CD4-positive, alpha-beta T cell treated with Interleukin-1 beta for 1 hour (primary cell): Measurements from ENCODE around the gene NOL4L.

Source experiments
- DNase-seq, 2 donors: peaks; one replicate each; pipeline ENCODE4 v3.0.0-alpha.2; 2020 to 2022

Gene NOL4L

DNA sequence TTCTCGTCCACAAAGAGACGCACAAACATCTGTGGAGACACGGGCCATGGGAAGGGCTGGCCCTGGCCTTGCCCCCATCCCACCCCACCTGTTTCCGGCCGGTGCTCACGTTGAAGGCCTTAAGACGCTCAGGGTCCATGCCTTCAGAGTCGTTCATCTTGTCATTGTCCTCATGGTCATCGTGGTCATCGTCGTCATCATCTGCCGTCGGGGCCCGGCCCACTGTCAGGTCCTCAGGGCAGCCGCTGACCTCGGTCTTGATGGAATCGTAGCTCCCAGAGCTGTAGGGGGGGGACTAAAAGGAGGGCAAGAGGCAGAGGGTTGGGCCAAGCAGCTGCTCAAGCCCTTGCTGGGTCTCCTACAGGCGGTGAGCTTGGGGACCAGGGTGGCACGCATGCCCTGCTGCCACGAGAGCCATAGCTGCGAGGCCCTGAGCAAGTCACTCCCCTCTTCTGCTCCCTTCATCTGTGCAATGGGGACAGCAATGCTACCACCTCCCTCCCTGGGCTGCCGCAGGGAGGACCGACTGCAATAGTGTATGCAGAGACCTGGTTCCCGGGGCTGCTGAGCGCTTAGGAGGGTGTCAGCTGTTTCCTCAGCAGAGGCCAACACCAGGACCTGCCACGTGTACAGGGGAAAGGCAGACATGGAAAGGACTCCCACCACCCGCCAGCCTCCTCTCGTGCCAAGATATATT, 131.5 kb downstream of the NOL4L start:
- DNase-seq, result no peak

DNA sequence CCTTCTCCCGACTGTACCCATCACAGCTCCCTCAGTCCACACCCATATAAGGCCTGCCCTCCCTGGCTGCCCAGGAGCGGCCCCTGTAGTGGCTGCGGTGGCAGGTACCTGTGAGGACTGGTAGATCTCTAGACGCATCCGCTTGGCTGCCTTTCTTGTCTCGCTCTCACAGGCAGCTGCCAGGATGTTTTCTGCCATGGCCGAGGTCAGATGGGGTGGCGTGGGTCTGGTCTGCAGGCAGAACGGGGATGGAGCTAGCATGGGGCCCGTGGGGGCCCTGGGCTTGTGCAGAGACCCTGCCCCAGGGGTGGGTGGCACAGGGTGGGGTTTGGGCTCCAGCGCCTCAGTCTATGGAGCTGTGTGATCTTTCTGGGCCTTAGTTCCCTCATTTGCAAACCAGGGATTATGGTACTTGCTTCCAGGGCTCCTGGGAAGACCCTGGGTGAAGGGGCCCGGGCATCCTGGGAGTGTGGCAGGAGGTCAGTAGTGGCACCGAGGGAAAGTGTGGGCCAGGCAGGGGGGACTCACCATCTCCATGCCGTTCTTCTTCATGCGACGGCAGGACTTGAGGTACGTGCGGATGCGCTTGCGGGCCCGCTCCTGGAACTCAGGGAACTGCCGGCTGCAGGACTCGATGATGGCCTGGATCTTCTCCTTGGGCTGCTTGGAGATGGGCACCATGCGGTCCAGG, 132.2 kb downstream of the NOL4L start:
- DNase-seq, result no peak

- DNase-seq, result no peak
Measured at GRCh38 chr20:32451682-32452461, 133.3 kb downstream of the NOL4L start.

DNA sequence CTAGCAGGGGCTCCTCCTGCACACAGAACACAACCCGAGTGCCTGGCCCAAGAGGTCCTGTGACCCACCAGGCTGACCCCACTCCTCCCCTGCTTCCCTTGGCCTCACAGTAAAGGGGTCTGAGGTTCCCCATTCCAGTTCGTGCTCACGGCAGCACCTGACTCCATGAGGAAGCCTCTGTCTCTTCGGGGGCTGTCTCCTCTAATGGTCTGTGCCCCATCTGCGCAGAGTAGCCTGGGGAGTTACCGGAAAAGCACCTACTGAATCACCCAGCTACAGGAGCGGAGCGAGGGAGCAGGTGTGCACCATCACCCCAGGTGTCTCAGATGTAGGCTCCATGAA, 133.8 kb downstream of the NOL4L start:
- DNase-seq, result no peak

GRCh38 chr20:32450484-32451061, 134.6 kb downstream of the NOL4L start:
- DNase-seq, result no peak

GRCh38 chr20:32449890-32450401, 135.2 kb downstream of the NOL4L start:
- no peak for DNase-seq

DNA sequence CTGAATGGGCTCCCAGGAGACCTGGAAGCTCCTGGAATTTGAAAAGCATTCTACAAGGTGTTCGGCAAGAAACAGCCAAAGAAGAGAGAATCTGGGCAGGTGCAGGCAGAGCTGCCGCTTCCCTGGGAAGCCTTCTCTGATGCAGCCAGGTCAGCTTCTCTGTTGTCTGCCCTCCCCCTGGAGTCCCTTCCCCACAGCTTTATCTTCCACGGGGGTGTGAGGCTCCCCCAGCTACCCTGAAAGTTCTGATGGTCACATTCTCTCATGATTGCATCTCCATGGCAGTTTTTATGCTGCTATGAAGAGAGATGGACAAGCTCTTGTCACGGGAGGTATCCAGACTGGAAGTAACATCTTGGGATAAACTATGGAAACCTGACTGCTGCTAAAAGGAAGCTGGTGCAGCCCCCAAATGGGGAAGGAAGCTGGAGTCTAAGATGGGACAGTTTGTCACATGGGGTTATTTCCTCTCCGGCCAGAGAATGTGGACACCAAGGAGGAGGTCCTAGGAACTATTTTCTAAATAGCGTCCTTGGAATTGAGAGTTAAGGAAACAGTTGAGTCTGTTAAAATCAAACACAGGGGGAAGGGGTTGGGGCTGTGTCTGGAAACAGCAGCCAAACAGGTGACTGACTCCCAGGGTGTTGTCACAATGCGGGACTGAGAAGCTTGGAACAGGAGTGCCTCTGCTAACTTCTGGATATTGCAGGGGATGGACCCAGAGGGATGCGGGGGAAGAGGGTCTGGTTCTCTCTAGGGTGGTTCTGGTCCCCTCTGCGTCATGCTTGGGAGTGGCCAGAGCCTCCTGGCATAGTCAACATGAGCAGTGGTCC, 135.9 kb downstream of the NOL4L start:
- DNase-seq, result no peak

DNA sequence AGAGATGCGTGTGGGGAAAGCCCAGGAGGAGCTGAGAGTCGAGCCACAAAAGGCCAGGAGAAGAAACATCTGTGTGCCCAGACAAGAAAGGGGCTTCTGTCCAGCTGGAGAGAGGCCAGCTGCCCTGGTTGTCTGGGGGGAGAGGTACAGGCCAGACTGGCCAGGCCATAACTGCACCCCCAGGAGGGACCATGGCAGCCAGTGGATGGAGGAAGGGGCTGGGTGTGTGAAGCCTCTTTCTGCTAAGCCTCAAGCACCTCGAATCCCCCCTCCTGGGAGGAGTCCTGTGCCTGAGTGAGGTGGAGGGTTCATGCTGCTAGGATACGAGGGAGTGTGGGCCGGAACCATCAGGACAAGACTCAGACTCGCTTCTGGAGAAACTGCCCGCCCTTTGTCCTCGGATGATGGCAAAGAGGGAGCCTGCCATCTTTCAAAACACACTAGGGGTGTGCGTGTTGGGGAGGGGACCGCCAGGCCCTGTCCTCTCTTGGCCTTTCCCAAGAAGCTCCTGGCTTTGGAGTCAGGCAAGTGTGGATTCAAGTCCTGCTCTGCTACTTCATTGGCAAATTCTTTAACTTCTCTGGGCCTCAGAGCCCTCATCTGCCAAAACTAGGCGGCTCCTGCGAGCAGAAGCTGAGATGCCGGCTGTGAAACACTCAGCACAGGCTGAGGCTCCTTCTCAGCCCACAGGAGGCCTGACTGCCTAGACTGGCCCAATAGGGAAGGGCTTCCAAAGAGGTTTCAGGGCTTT, 136.7 kb downstream of the NOL4L start:
- DNase-seq, result no peak

- no peak for DNase-seq
Measured at GRCh38 chr20:32447136-32448027, 137.8 kb downstream of the NOL4L start.

GRCh38 chr20:32446301-32447100, 138.6 kb downstream of the NOL4L start:
- DNase-seq, result no peak

GRCh38 chr20:32445539-32446273, 139.4 kb downstream of the NOL4L start:
- DNase-seq, result no peak

- DNase-seq, result no peak
Measured at GRCh38 chr20:32444474-32445220, 140.5 kb downstream of the NOL4L start.

DNA sequence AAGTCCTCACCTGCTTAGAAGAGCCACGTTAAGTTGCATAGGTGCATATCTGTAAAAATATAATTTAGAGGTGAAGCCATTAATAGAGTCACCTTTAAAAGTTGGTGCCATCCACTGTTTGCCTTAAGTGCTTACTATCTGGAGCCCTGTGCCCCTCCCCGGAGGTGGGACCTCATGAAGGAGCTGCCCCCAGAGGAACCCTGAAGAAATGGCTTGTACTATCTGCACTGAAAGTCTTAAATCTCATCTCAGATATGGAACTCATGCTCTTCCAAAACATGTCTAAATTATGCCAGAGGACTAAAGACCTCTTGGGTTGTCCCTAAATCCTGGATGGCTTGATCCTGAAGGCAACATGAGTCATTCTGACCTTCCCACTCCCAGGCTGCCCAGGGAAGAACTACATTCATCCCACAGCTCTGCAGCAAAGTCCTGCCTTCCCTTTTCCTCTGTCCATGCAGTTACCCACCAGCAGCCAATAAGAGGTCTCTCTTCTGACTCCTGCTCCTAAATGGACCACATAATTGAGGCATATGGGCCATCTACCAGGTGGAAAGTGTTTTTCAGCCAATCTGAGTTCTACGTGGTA, 141.7 kb downstream of the NOL4L start:
- DNase-seq, result no peak

DNA sequence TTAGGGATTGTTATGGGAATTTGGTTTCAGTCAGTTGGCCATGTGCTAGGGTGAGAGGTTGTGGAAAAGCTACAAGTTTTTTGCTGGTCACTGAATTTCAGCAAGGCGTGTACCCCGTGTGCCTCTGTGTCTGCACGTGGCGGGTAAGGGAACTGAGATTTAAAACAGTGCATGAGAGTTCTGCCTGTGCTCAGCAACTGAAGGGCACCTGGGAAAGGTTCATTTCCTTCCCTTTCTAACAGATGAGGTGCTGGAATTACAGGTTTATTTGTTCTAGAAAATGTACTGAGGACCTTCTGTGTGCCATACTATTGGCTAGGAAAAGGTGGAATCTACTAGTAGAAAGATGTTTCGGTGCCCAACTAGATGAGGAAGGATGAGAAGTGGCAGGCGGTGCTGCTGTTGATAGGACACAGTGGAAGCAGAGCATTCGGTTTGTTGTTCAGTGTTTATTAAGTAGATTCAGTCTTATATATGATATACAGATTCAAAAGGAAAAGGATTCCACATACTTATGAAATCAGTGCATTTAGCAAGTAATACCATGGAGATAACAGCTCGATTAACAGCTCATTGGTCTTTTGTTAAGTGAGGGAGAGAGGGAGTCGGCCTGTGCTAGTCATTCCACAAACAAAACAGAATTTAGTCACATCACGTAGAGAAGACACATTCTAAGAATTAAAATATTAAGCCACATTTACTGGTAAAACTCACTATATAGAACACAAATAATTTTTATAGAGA, 142.3 kb downstream of the NOL4L start:
- DNase-seq, result no peak

DNA sequence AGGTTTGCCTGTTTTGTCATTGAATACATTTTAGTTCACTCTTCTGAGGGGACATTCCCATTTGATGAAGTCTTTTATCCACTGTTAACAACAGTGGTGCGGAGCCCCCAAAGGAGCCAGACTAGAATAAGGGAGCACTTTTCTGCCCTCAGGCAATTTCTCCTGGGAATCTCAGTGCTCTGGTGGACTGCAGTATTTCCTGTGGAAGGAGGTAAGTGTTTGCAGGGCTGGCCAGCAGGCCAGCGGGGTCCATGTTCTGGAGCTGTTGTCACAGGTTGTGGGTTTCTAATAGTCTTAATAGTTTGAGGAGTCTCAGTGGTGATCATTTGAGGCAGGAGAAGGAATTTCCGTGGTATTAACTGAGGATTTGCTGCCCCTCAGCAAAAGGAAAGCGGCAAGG, 143.5 kb downstream of the NOL4L start:
- no peak for DNase-seq

DNA sequence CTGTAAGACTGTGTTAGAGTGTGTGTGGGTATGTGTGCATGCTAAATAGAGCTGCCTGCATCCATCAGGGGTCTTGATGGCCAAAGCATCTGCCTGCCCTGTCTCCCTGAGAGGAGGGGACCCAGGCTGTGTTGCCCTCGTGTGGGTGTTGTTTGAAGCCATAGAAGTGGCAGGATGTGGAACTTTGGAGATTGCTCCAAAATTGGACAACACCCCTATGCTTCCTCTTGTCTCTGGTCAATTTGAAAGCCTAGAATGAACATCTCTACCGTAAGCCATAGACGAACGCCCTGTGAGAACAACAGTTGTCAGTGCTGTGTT, 144.4 kb downstream of the NOL4L start:
- DNase-seq, result no peak

GRCh38 chr20:32440069-32440757, 144.9 kb downstream of the NOL4L start:
- DNase-seq, result no peak
